Liver (tissue), 9 donors: ENCODE data around the gene TBC1D5. TPM values are rescaled to one million over a fixed set of nuclear protein-coding genes. Genes with fewer than 3 reads are reported as not detected.

Experiments used
- DNase-seq: peaks from one replicate; pipeline ENCODE4 v3.0.0-alpha.2; 2017; ENCODE audit warnings: low spot score
- H3K27ac ChIP-seq, 2 donors: one replicate each; pipeline ENCODE4 v1.7.0; 2013; ENCODE audit warnings: inconsistent platforms in 2 of 2, low read length in 2 of 2, control low read depth in 1 of 2, low read depth in 1 of 2, mild to moderate bottlenecking in 1 of 2
- H3K27me3 ChIP-seq, 4 donors: one replicate each; pipeline versions ENCODE4 v1.6.1 to v1.7.0; 2013; ENCODE audit warnings: low read length in 3 of 4, inconsistent platforms in 1 of 4, mild to moderate bottlenecking in 1 of 4, moderate library complexity in 1 of 4; ENCODE audit not compliant: control insufficient read depth in 4 of 4, insufficient read depth in 4 of 4
- H3K36me3 ChIP-seq, 4 donors: one replicate each; pipeline versions ENCODE4 v1.6.1 to v1.7.0; 2013; ENCODE audit warnings: low read length in 3 of 4, mild to moderate bottlenecking in 3 of 4, low read depth in 1 of 4, moderate library complexity in 1 of 4; ENCODE audit not compliant: control insufficient read depth in 4 of 4, insufficient read depth in 3 of 4
- H3K4me1 ChIP-seq, 4 donors: one replicate each; pipeline versions ENCODE4 v1.6.1 to v1.7.0; 2013; ENCODE audit warnings: low read length in 3 of 4, mild to moderate bottlenecking in 3 of 4, moderate library complexity in 1 of 4; ENCODE audit not compliant: control insufficient read depth in 4 of 4, insufficient read depth in 4 of 4
- H3K4me3 ChIP-seq, 3 donors: one replicate each; pipeline versions ENCODE4 v1.6.1 to v1.7.0; 2013; ENCODE audit warnings: low read length in 3 of 3, control low read depth in 1 of 3, low read depth in 1 of 3, mild to moderate bottlenecking in 1 of 3
- H3K9ac ChIP-seq, 2 donors: one replicate each; pipeline ENCODE4 v1.7.0; 2013; ENCODE audit warnings: low read length in 2 of 2, mild to moderate bottlenecking in 2 of 2, moderate library complexity in 2 of 2, control low read depth in 1 of 2, low read depth in 1 of 2
- H3K9me3 ChIP-seq, 4 donors: one replicate each; pipeline versions ENCODE4 v1.6.1 to v1.7.0; 2013; ENCODE audit warnings: low read length in 3 of 4; ENCODE audit not compliant: control insufficient read depth in 4 of 4
- EGR1 ChIP-seq, 2 donors: IDR thresholded peaks; 2 replicates each; pipeline ENCODE4 v1.6.1; 2016 to 2018; ENCODE audit warnings: antibody characterized with exemption in 2 of 2, low read depth in 2 of 2
- FOXA1 ChIP-seq: IDR thresholded peaks from 2 replicates; pipeline ENCODE4 v1.6.1; 2016; ENCODE audit warnings: antibody characterized with exemption
- FOXA2 ChIP-seq: IDR thresholded peaks from 2 replicates; pipeline ENCODE4 v1.6.1; 2016; ENCODE audit warnings: antibody characterized with exemption
- GABPA ChIP-seq, 2 donors: IDR thresholded peaks in 1 of 2; conservative IDR thresholded peaks in 1 of 2; 2 replicates each; pipeline ENCODE4 v1.6.1; 2016; ENCODE audit warnings: antibody characterized with exemption in 2 of 2, mild to moderate bottlenecking in 1 of 2, moderate library complexity in 1 of 2
- HNF4A ChIP-seq, 2 donors: conservative IDR thresholded peaks; 2 replicates each; pipeline ENCODE4 v1.6.1; 2016; ENCODE audit warnings: antibody characterized with exemption in 2 of 2, mild to moderate bottlenecking in 2 of 2
- HNF4G ChIP-seq: IDR thresholded peaks from 2 replicates; pipeline ENCODE4 v1.6.1; 2016; ENCODE audit warnings: antibody characterized with exemption
- JUND ChIP-seq, 2 donors: IDR thresholded peaks; 2 replicates each; pipeline ENCODE4 v1.6.1; 2016; ENCODE audit warnings: antibody characterized with exemption in 2 of 2
- NR2F2 ChIP-seq: IDR thresholded peaks from 2 replicates; pipeline ENCODE4 v1.6.1; 2016; ENCODE audit warnings: antibody characterized with exemption
- RAD21 ChIP-seq, 2 donors: IDR thresholded peaks; 2 replicates each; pipeline ENCODE4 v1.6.1; 2016; ENCODE audit warnings: antibody characterized with exemption in 2 of 2, mild to moderate bottlenecking in 2 of 2
- RXRA ChIP-seq, 2 donors: IDR thresholded peaks; 2 replicates each; pipeline ENCODE4 v1.6.1; 2017 to 2018; ENCODE audit warnings: antibody characterized with exemption in 2 of 2, mild to moderate bottlenecking in 1 of 2
- SP1 ChIP-seq: IDR thresholded peaks from 2 replicates; pipeline ENCODE4 v1.6.1; 2018; ENCODE audit warnings: antibody characterized with exemption, mild to moderate bottlenecking
- TAF1 ChIP-seq: conservative IDR thresholded peaks from 2 replicates; pipeline ENCODE4 v1.6.1; 2016; ENCODE audit warnings: antibody characterized with exemption, mild to moderate bottlenecking
- YY1 ChIP-seq: IDR thresholded peaks from 2 replicates; pipeline ENCODE4 v1.6.1; 2016; ENCODE audit warnings: antibody characterized with exemption, mild to moderate bottlenecking
- WGBS: extraction: QIAGEN DNeasy Blood & Tissue Kit; methylation state at CpG from one replicate; pipeline ENCODE4 v1.1.7; 2013; 5-methylcytosine and 5-hydroxymethylcytosine counted together
- polyA plus RNA-seq, 2 donors: library from polyadenylated mRNA; stranded (reverse) in 1 of 2; unstranded in 1 of 2; fragments of 200-250 nt in 1 of 2; fragments of >200 nt in 1 of 2; fragmentation: Nextera tagmentation in 1 of 2; extraction: Ambion mirVana in 1 of 2; gene quantifications; one replicate each; pipeline versions ENCODE4 v1.2.1 to v1.2.3, GENCODE V29; 2013 to 2015
- total RNA-seq, 2 donors: library from RNA; depleted of rRNA; stranded (reverse); fragments of >200 nt; gene quantifications; one replicate each; pipeline ENCODE4 v1.2.3, GENCODE V29; 2014
- TF ChIP-seq, protein P1 (sequence below): IDR thresholded peaks from 2 replicates; pipeline ENCODE4 v1.6.1; 2016; ENCODE audit warnings: antibody characterized with exemption
- TF ChIP-seq, protein P2 (sequence below): IDR thresholded peaks from 2 replicates; pipeline ENCODE4 v1.6.1; 2016; ENCODE audit warnings: antibody characterized with exemption
- TF ChIP-seq, protein P3 (sequence below): fragments of 150-350 bp; IDR thresholded peaks from 2 replicates; pipeline ENCODE4 v1.5.1; 2017; ENCODE audit warnings: improper control_type of control experiment, low read depth, low read length; ENCODE audit not compliant: missing input control
- TF ChIP-seq, protein P4 (sequence below): IDR thresholded peaks from 2 replicates; pipeline ENCODE4 v1.6.1; 2016; ENCODE audit warnings: antibody characterized with exemption, mild to moderate bottlenecking
- TF ChIP-seq, protein P5 (sequence below): IDR thresholded peaks from 2 replicates; pipeline ENCODE4 v1.6.1; 2016; ENCODE audit warnings: antibody characterized with exemption
- donor health status: healthy.
- donor health status: healthy.
- donor health status: healthy.
- donor health status: healthy.
- donor health status: healthy.

Gene TBC1D5
- total and polyA plus RNA-seq, 4 donors = 9.1 to 45.6 (median 25.6) TPM

DNA sequence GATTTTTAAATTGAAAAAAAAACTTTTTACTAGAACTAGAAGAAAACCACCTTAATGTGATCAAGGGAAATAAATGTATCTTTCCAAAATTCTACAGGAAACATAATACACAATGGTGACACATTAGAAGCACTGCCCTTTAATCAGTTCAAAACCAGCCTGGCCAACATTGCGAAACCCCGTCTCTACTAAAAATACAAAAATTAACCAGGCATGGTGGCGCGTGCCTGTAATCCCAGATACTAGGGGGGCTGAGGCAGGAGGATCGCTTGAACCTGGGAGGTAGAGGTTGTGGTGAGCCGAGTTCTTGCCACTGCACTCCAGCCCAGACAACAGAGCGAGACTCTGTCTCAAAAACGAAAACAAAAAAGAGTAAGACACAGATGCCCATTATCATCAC lies 134.5 kb downstream of the TBC1D5 start:
- WGBS = 92% methylated on average over 8 of the region's 8 CpGs
- TF ChIP-seq TAF1 = no peak
- no peak for TF ChIP-seq JUND (IDR thresholded peaks at IDR 0.05)
- TF ChIP-seq NR2F2 = no peak
- TF ChIP-seq, protein P1, sequence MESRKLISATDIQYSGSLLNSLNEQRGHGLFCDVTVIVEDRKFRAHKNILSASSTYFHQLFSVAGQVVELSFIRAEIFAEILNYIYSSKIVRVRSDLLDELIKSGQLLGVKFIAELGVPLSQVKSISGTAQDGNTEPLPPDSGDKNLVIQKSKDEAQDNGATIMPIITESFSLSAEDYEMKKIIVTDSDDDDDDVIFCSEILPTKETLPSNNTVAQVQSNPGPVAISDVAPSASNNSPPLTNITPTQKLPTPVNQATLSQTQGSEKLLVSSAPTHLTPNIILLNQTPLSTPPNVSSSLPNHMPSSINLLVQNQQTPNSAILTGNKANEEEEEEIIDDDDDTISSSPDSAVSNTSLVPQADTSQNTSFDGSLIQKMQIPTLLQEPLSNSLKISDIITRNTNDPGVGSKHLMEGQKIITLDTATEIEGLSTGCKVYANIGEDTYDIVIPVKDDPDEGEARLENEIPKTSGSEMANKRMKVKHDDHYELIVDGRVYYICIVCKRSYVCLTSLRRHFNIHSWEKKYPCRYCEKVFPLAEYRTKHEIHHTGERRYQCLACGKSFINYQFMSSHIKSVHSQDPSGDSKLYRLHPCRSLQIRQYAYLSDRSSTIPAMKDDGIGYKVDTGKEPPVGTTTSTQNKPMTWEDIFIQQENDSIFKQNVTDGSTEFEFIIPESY = no peak
- TF ChIP-seq FOXA1 = no peak
- TF ChIP-seq RXRA (IDR thresholded peaks at IDR 0.05) = no peak
- TF ChIP-seq, protein P2, sequence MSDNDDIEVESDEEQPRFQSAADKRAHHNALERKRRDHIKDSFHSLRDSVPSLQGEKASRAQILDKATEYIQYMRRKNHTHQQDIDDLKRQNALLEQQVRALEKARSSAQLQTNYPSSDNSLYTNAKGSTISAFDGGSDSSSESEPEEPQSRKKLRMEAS = no peak
- TF ChIP-seq, protein P3, sequence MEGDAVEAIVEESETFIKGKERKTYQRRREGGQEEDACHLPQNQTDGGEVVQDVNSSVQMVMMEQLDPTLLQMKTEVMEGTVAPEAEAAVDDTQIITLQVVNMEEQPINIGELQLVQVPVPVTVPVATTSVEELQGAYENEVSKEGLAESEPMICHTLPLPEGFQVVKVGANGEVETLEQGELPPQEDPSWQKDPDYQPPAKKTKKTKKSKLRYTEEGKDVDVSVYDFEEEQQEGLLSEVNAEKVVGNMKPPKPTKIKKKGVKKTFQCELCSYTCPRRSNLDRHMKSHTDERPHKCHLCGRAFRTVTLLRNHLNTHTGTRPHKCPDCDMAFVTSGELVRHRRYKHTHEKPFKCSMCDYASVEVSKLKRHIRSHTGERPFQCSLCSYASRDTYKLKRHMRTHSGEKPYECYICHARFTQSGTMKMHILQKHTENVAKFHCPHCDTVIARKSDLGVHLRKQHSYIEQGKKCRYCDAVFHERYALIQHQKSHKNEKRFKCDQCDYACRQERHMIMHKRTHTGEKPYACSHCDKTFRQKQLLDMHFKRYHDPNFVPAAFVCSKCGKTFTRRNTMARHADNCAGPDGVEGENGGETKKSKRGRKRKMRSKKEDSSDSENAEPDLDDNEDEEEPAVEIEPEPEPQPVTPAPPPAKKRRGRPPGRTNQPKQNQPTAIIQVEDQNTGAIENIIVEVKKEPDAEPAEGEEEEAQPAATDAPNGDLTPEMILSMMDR = no peak
- TF ChIP-seq EGR1 (IDR thresholded peaks at IDR 0.05; ENCODE audit: low read depth in 2 of 2) = no peak
- no peak for TF ChIP-seq SP1
- no peak for TF ChIP-seq FOXA2
- no peak for TF ChIP-seq HNF4A (conservative IDR thresholded peaks at IDR 0.05)
- TF ChIP-seq, protein P4, sequence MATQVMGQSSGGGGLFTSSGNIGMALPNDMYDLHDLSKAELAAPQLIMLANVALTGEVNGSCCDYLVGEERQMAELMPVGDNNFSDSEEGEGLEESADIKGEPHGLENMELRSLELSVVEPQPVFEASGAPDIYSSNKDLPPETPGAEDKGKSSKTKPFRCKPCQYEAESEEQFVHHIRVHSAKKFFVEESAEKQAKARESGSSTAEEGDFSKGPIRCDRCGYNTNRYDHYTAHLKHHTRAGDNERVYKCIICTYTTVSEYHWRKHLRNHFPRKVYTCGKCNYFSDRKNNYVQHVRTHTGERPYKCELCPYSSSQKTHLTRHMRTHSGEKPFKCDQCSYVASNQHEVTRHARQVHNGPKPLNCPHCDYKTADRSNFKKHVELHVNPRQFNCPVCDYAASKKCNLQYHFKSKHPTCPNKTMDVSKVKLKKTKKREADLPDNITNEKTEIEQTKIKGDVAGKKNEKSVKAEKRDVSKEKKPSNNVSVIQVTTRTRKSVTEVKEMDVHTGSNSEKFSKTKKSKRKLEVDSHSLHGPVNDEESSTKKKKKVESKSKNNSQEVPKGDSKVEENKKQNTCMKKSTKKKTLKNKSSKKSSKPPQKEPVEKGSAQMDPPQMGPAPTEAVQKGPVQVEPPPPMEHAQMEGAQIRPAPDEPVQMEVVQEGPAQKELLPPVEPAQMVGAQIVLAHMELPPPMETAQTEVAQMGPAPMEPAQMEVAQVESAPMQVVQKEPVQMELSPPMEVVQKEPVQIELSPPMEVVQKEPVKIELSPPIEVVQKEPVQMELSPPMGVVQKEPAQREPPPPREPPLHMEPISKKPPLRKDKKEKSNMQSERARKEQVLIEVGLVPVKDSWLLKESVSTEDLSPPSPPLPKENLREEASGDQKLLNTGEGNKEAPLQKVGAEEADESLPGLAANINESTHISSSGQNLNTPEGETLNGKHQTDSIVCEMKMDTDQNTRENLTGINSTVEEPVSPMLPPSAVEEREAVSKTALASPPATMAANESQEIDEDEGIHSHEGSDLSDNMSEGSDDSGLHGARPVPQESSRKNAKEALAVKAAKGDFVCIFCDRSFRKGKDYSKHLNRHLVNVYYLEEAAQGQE = no peak
- TF ChIP-seq, protein P5, sequence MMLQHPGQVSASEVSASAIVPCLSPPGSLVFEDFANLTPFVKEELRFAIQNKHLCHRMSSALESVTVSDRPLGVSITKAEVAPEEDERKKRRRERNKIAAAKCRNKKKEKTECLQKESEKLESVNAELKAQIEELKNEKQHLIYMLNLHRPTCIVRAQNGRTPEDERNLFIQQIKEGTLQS = no peak
- no peak for TF ChIP-seq GABPA (IDR thresholded peaks at IDR 0.05 in 1 of 2, conservative IDR thresholded peaks at IDR 0.05 in 1 of 2)

DNA sequence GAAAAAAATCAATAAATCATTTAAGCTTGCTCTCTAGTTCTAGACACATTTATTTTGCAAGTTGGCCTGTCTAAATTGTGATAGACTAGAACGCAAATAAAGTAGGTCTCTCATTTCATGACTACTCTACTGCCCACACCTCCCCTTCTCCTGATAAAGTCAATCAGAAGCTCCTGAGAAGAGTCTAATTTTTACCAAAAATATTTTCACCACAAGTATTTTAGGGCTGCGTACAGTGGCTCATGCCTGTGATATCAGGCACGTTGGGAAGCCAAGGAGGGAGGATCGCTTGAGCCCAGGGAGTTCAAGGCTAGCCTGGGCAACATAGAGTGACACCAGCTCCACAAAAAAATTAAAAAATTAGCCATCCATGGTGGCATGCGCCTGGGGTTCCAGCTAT lies 136.5 kb downstream of the TBC1D5 start:
- Histone ChIP-seq H3K27me3 (no peaks in the 10 kb centered on the region), H3K9me3 (no peaks in the 10 kb centered on the region), H3K9ac (no peak overlapping the region), H3K4me3 (no peak overlapping the region), H3K27ac (no peak overlapping the region), H3K36me3 (no peaks in the 10 kb centered on the region), H3K4me1 (no peaks in the 10 kb centered on the region)
- DNase-seq = no peak
- WGBS = 99% methylated on average over 5 of the region's 5 CpGs
- TF ChIP-seq YY1 (no peak), NR2F2 (no peak), FOXA1 (no peak), RXRA (IDR thresholded peaks at IDR 0.05) (no peak), HNF4G (no peak), RAD21 (IDR thresholded peaks at IDR 0.05) (no peak), HNF4A (conservative IDR thresholded peaks at IDR 0.05) (no peak)
- TF ChIP-seq, protein P5 = no peak
- TF ChIP-seq, protein P1 = no peak
- TF ChIP-seq, protein P3 = no peak

More for the DNA sequence above, 134.5 kb downstream of the TBC1D5 start:
- Histone ChIP-seq H3K4me1 (no peaks in the 10 kb centered on the region), H3K9ac (no peak overlapping the region), H3K36me3 (no peaks in the 10 kb centered on the region), H3K27me3 (no peaks in the 10 kb centered on the region), H3K4me3 (no peak overlapping the region), H3K9me3 (no peaks in the 10 kb centered on the region), H3K27ac (no peak overlapping the region)
- no peak for DNase-seq
